Ishikawa (cell line): ENCODE data around the gene ZNF764.

Source experiments
- CEBPB ChIP-seq: IDR thresholded peaks from 2 replicates; pipeline ENCODE4 v1.6.1; 2012
- CREB1 ChIP-seq: IDR thresholded peaks from 2 replicates; pipeline ENCODE4 v1.6.1; 2012; ENCODE audit warnings: low read depth
- EGR1 ChIP-seq: IDR thresholded peaks from 2 replicates; pipeline ENCODE4 v1.6.1; 2012
- EP300 ChIP-seq: IDR thresholded peaks from 2 replicates; pipeline ENCODE4 v1.6.1; 2012; ENCODE audit warnings: borderline replicate concordance
- FOXM1 ChIP-seq: IDR thresholded peaks from 2 replicates; pipeline ENCODE4 v1.6.1; 2012; ENCODE audit warnings: low read depth, borderline replicate concordance
- MAX ChIP-seq: IDR thresholded peaks from 2 replicates; pipeline ENCODE4 v1.6.1; 2012
- NFIC ChIP-seq: IDR thresholded peaks from 2 replicates; pipeline ENCODE4 v1.6.1; 2012
- REST ChIP-seq: IDR thresholded peaks from 2 replicates; pipeline ENCODE4 v1.6.1; 2012; ENCODE audit warnings: low read depth, mild to moderate bottlenecking
- TAF1 ChIP-seq: IDR thresholded peaks from 2 replicates; pipeline ENCODE4 v1.6.1; 2012; ENCODE audit warnings: low read depth, mild to moderate bottlenecking
- TCF12 ChIP-seq: IDR thresholded peaks from 2 replicates; pipeline ENCODE4 v1.6.1; 2012; ENCODE audit warnings: low read depth
- TEAD4 ChIP-seq: IDR thresholded peaks from 2 replicates; pipeline ENCODE4 v1.6.1; 2012
- YY1 ChIP-seq: IDR thresholded peaks from 2 replicates; pipeline ENCODE4 v1.6.1; 2012; ENCODE audit warnings: low read depth
- ZBTB7A ChIP-seq: IDR thresholded peaks from 2 replicates; pipeline ENCODE4 v1.6.1; 2012; ENCODE audit warnings: low read depth
- TF ChIP-seq, protein P1 (sequence below): IDR thresholded peaks from 2 replicates; pipeline ENCODE4 v1.6.1; 2012

The ZNF764 gene

GRCh38 chr16:30532285-30533145 is 25.7 kb downstream of the ZNF764 start:
- TF ChIP-seq TEAD4 (no peak), ZBTB7A (no peak), MAX (no peak), CEBPB (no peak)

DNA sequence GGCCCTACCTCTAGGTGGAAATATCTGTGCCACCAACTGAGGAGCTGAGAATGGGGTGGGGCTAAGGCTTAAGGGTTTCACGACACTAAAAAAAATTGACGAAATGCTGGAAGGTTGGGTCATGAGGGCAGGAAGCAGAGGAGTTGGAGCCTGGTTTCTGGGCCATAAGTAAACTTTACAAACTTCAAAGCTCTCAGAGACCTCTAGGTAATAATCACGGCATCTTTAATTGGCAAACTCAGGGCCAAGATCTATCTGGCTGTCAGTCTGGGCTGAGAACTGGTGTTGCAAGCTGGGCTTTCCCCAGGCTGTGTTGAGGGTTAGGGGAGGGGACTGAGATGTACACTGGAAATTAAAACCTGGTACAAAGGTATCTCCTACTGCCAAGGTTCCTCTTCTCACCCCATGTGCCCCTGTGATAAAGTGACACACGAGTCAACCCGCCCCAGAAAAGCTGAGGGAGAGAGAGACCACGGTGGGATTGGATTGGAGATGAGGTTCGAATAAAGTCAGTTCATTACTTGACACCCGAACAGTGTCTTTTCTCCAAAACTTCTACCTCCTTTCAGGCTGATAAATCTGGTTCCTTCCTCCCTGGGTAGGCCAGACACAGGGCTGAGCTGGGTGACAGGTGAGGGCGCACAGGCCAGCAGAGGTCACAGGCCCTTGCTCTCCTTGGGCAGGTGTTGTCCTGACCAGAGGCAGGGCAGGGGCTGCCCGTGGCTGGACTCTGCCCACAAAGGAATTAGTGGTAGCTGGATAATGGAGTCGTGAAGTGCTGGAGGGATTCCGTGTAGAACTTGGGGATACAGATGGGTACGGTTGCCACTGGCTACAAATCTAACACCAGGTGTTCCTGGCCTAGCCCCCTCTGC is 27.8 kb downstream of the ZNF764 start:
- TF ChIP-seq FOXM1 (no peak), YY1 (no peak), TAF1 (no peak), NFIC (no peak), TEAD4 (no peak), EP300 (no peak), MAX (no peak), EGR1 (no peak)
- TF ChIP-seq, protein P1, sequence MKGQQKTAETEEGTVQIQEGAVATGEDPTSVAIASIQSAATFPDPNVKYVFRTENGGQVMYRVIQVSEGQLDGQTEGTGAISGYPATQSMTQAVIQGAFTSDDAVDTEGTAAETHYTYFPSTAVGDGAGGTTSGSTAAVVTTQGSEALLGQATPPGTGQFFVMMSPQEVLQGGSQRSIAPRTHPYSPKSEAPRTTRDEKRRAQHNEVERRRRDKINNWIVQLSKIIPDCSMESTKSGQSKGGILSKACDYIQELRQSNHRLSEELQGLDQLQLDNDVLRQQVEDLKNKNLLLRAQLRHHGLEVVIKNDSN = no peak

DNA sequence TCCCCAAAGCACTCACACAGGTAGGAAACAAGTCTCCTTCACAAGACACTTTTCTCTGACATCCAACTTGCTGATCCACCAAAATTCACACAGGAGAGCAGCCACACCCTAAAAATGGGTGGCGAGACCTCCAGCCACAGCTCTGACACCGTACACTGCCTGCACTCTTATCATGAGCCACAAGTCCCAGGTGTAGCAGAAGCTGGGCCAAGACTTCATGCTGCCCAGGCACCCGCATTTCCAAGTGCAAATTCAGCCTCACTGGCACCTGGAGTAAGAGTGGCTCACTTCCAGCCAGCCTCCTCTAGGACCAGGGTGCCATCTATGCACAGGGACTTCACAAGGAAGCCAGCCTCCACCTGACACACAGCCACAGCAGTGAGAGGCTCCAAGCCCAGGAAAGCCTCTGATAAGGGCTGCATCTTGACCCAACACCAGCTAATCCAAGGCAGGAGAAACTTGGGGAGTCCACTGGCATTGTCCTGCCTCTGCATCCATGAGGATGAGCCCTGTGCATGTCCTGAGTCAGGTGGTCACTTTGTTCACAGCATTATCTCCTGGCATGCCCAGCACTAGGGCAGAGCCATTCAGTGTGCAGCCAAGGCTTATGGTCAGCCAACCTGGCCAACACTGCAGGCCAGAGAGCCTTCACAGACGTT is 29.2 kb downstream of the ZNF764 start:
- TF ChIP-seq CEBPB (no peak), MAX (no peak)

DNA sequence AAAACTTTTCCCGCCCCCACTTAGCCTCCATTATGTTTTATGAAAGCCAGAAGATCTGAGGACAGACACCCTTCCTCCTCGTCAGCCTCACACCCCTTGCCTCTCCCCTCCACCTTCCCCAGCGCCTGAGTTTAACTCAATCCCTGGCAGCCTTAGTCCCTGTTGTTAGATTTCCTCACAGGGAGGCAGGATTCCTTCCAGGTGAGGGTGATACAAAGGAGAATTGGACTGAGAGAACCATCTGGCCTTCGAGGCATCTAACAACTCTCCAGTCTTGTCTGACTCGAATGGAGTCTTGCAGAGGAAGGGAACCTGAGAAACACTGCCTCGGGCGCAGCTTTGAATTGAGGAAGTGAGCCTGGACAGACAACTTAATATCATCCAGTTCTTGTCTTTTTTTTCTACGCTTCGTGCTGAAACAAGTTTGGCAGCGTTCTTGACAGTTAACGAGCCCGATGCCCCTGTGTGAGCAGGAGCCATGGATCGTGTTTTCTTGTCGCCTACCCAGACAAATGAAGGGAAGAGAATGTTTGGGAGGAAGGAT is 30.5 kb downstream of the ZNF764 start:
- TF ChIP-seq CREB1 (no peak), CEBPB (no peak), YY1 (peak; percentile 15; the same call in 1 of the 2 replicates), FOXM1 (no peak), MAX (no peak; the same call in 1 of the 2 replicates), ZBTB7A (no peak), EP300 (no peak)

GRCh38 chr16:30526823-30527634 is 31.1 kb downstream of the ZNF764 start:
- 0 out of 2 replicates have a peak, but pooled peaks have one; percentile 14 for TF ChIP-seq FOXM1
- no peak; the same call in none of the 2 replicates for TF ChIP-seq MAX
- TF ChIP-seq EGR1 = peak; percentile 79
- peak; percentile 67 for TF ChIP-seq TAF1
- no peak for TF ChIP-seq REST
- peak; percentile 29; the same call in 1 of the 2 replicates for TF ChIP-seq TCF12
- peak; percentile 18; the same call in 1 of the 2 replicates for TF ChIP-seq NFIC
- TF ChIP-seq, protein P1 = peak; percentile 33; the same call in 1 of the 2 replicates
- peak; percentile 45; the same call in 1 of the 2 replicates for TF ChIP-seq YY1
